ENCODE measurements around the gene EEFSEC. TPM values are rescaled to one million over a fixed set of nuclear protein-coding genes. Genes with fewer than 3 reads are reported as not detected.
A peak's percentile ranks its signal among the peaks of the same experiment; 100 is the strongest.

EEFSEC gene
- total and polyA plus RNA-seq, 2 of the 4 experiments (the other 2 are of a cell fraction): 4.5 to 9.3 TPM

DNA sequence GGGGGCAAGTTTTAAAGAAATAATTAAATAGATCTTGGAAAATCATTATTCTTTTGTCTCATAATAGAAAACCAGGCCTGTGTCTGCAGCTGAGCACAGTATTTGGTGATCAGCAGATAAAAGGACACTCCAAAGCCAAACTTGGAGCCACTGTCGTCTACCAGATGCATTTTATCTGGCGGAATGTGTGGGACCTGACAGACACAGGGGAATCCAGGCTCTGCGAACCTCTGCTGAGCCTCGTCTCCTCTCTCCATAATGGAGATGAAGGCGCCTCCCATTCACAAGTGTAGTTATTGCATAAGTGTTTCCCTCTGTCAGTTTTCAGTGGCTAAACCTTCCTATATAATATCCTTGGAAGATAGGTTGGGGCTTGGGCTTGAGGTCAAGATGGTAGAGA is 42.1 kb downstream of the EEFSEC start:
- Histone ChIP-seq H3K9ac (ENCODE audit: low read depth, low read length) (no peak overlapping the region), H2BK120ac (ENCODE audit: low read depth, low read length) (no peak overlapping the region), H3K4me1 (ENCODE audit: control insufficient read depth, insufficient read depth, low read length) (peaks cover 10% of the 10 kb centered on the region; the same call in 1 of the 2 replicates), H2BK20ac (ENCODE audit: low read depth, low read length) (no peak overlapping the region), H2BK5ac (ENCODE audit: low read depth, low read length, poor library complexity, severe bottlenecking) (no peak overlapping the region), H3K9me3 (ENCODE audit: control insufficient read depth, insufficient read depth, low read length) (no peaks in the 10 kb centered on the region), H3K27ac (ENCODE audit: insufficient read depth, low read length) (peak overlapping the region; percentile 14; the same call in 1 of the 2 replicates), H3K79me1 (ENCODE audit: low read depth in 1 of 2, low read length in 2 of 2) (peaks cover 7 to 10% of the 10 kb centered on the region in 2 experiments; a peak in 2 of 4 replicates), H4K8ac (ENCODE audit: low read depth in 2 of 2, low read length in 2 of 2) (no peak overlapping the region), H3K14ac (replicated peaks; ENCODE audit: low read depth, low read length) (no peak overlapping the region), H3K27me3 (ENCODE audit: control insufficient read depth, insufficient read depth, low read length) (no peaks in the 10 kb centered on the region), H2BK15ac (ENCODE audit: low read depth, low read length) (no peak overlapping the region), H3K9me1 (ENCODE audit: insufficient read depth, low read length) (peaks cover 4% of the 10 kb centered on the region; the same call in 1 of the 2 replicates), H4K91ac (ENCODE audit: insufficient read depth, low read depth, low read length) (no peak overlapping the region), H3K36me3 (ENCODE audit: control insufficient read depth, insufficient read depth, low read length) (no peaks in the 10 kb centered on the region), H3K4me2 (ENCODE audit: low read depth, low read length) (no peak overlapping the region), H2AK9ac (replicated peaks; ENCODE audit: low read depth, low read length, poor library complexity) (no peak overlapping the region), H3K18ac (ENCODE audit: low read depth, low read length) (no peak overlapping the region), H3K4ac (ENCODE audit: low read depth, low read length) (no peak overlapping the region), H2AFZ (replicated peaks; ENCODE audit: low read length, poor library complexity) (no peak overlapping the region), H3K56ac (ENCODE audit: extremely low read depth, insufficient read depth, low read length) (no peak overlapping the region), H4K20me1 (ENCODE audit: insufficient read depth, low read length) (no peaks in the 10 kb centered on the region), H3K23ac (ENCODE audit: low read depth, low read length) (no peak overlapping the region), H3K4me3 (ENCODE audit: insufficient read depth, low read depth, low read length) (no peak overlapping the region), H2AK5ac (ENCODE audit: low read depth, low read length) (no peak overlapping the region), H4K5ac (ENCODE audit: low read depth, low read length) (no peak overlapping the region)
- no peak for TF ChIP-seq CHD1 (IDR thresholded peaks at IDR 0.05; ENCODE audit: low read depth, low read length)
- TF ChIP-seq RFX5 (IDR thresholded peaks at IDR 0.05; ENCODE audit: low read depth, low read length): no peak
- TF ChIP-seq MAZ (IDR thresholded peaks at IDR 0.05; ENCODE audit: borderline replicate concordance, low read depth, low read length): no peak
- no peak for TF ChIP-seq BHLHE40 (IDR thresholded peaks at IDR 0.05; ENCODE audit: low read depth, low read length)
- TF ChIP-seq NFE2L2 (IDR thresholded peaks at IDR 0.05; ENCODE audit: low read depth, low read length): no peak
- TF ChIP-seq MXI1 (IDR thresholded peaks at IDR 0.05; ENCODE audit: borderline replicate concordance, low read depth, low read length): no peak
- TF ChIP-seq POLR2A (IDR thresholded peaks at IDR 0.05; ENCODE audit: low read depth, low read length): no peak
- no peak for TF ChIP-seq USF2 (IDR thresholded peaks at IDR 0.05; ENCODE audit: low read depth, low read length)
- TF ChIP-seq RAD21 (IDR thresholded peaks at IDR 0.05; ENCODE audit: low read length): no peak
- no peak for TF ChIP-seq FOS (IDR thresholded peaks at IDR 0.05; ENCODE audit: low read depth, low read length)
- no peak for TF ChIP-seq SMC3 (IDR thresholded peaks at IDR 0.05; ENCODE audit: low read depth, low read length)
- TF ChIP-seq, protein P1, sequence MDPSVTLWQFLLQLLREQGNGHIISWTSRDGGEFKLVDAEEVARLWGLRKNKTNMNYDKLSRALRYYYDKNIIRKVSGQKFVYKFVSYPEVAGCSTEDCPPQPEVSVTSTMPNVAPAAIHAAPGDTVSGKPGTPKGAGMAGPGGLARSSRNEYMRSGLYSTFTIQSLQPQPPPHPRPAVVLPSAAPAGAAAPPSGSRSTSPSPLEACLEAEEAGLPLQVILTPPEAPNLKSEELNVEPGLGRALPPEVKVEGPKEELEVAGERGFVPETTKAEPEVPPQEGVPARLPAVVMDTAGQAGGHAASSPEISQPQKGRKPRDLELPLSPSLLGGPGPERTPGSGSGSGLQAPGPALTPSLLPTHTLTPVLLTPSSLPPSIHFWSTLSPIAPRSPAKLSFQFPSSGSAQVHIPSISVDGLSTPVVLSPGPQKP (IDR thresholded peaks at IDR 0.05; ENCODE audit: borderline replicate concordance, low read depth, low read length): no peak
- no peak for TF ChIP-seq RCOR1 (IDR thresholded peaks at IDR 0.05; ENCODE audit: insufficient replicate concordance, low read length)
- in situ Hi-C loops (cut with MboI; ENCODE audit: low sequenced_read_pairs): no loop called here
- CTCF ChIA-PET: interaction anchor here (0.6 to 1.2 kb wide), 4 partner anchors 19 to 100 kb away, joined by 3 to 4 read pairs (median 3); no protein-coding TSS in a partner anchor
- POLR2A ChIA-PET (ENCODE audit: unreplicated experiment): no interaction called here
- dilution Hi-C loops (cut with HindIII; ENCODE audit: low sequenced_read_pairs, unreplicated experiment): no loop called here
- DNase-seq (no peak), ATAC-seq (ENCODE audit: low read depth) (no peak)
- no TSS peak for BruUV-seq (replicated peaks)
- intact Hi-C loops (cut with micrococcal nuclease): loop anchor here (5.0 kb wide), 1 partner anchor 107 kb away; no protein-coding TSS in a partner anchor
- no CpG with 5 or more reads among the region's 5 CpGs for WGBS, 2 experiments (ENCODE audit: extremely low coverage in 2 of 2, insufficient read length in 1 of 2)
